Measurements from ENCODE around the gene APBA1.
A peak's percentile ranks its signal among the peaks of the same experiment; 100 is the strongest.
"Not testable (repeated sequence)": the region's sequence is repeated elsewhere in the genome, so short reads cannot be mapped to it uniquely, and the experiment has no call there.

APBA1 gene

GRCh38 chr9:69444021-69444420 lies 228.2 kb downstream of the APBA1 start:
- TF ChIP-seq CTCF (conservative IDR thresholded peaks at IDR 0.05; ENCODE audit: low read length) = no peak
- peak; percentile 96 for DNase-seq (ENCODE audit: low read depth)
- H3K4me3 ChIP-seq (ENCODE audit: low read length) = no peak overlapping the region

- TF ChIP-seq CTCF (conservative IDR thresholded peaks at IDR 0.05; ENCODE audit: low read length) = no peak
- H3K4me3 ChIP-seq (ENCODE audit: low read length) = no peak overlapping the region
- no peak for DNase-seq (ENCODE audit: low read depth)
Observed at GRCh38 chr9:69443178-69443577, 229.0 kb downstream of the APBA1 start.

- TF ChIP-seq CTCF (conservative IDR thresholded peaks at IDR 0.05; ENCODE audit: low read length) = no peak
- DNase-seq (ENCODE audit: low read depth) = no peak
- H3K4me3 ChIP-seq (ENCODE audit: low read length) = no peak overlapping the region
Observed at GRCh38 chr9:69442486-69442885, 229.7 kb downstream of the APBA1 start.

GRCh38 chr9:69440254-69440955 lies 231.8 kb downstream of the APBA1 start:
- not testable (repeated sequence) for H3K4me3 ChIP-seq (ENCODE audit: low read length); DNase-seq (ENCODE audit: low read depth)

- H3K4me3 ChIP-seq (ENCODE audit: low read length); DNase-seq (ENCODE audit: low read depth): not testable (repeated sequence)
Observed at GRCh38 chr9:69439654-69440053, 232.5 kb downstream of the APBA1 start.

- no peak for DNase-seq (ENCODE audit: low read depth)
- TF ChIP-seq CTCF (conservative IDR thresholded peaks at IDR 0.05; ENCODE audit: low read length) = no peak
- H3K4me3 ChIP-seq (ENCODE audit: low read length) = no peak overlapping the region
Observed at GRCh38 chr9:69433968-69434367, 238.2 kb downstream of the APBA1 start.

- H3K4me3 ChIP-seq (ENCODE audit: low read length) = no peak overlapping the region
Observed at GRCh38 chr9:69433392-69433791, 238.8 kb downstream of the APBA1 start.

GRCh38 chr9:69432623-69433022 lies 239.5 kb downstream of the APBA1 start:
- H3K4me3 ChIP-seq (ENCODE audit: low read length) = no peak overlapping the region
- no peak for TF ChIP-seq CTCF (conservative IDR thresholded peaks at IDR 0.05; ENCODE audit: low read length)
- DNase-seq (ENCODE audit: low read depth) = no peak

More at GRCh38 chr9:69433392-69433791, 238.8 kb downstream of the APBA1 start:
- peak; percentile 31 for DNase-seq (ENCODE audit: low read depth)
- no peak for TF ChIP-seq CTCF (conservative IDR thresholded peaks at IDR 0.05; ENCODE audit: low read length)

Data from AG10803 (cell line).